HL-60 (cell line): ENCODE results near the gene ZNF423.

ENCODE experiments used
- POLR2AphosphoS5 ChIP-seq: IDR thresholded peaks from 2 replicates; pipeline ENCODE4 v1.6.1; 2012; ENCODE audit warnings: low read depth
- TF ChIP-seq, protein P1 (sequence below): IDR thresholded peaks from one replicate; pipeline ENCODE4 v1.5.1; 2011; ENCODE audit warnings: low read length, control low read depth, inconsistent platforms; ENCODE audit not compliant: insufficient read depth
- TF ChIP-seq, protein P2 (sequence below): IDR thresholded peaks from 2 replicates; pipeline ENCODE4 v1.6.1; 2012; ENCODE audit warnings: low read depth; ENCODE audit not compliant: insufficient replicate concordance

DNA sequence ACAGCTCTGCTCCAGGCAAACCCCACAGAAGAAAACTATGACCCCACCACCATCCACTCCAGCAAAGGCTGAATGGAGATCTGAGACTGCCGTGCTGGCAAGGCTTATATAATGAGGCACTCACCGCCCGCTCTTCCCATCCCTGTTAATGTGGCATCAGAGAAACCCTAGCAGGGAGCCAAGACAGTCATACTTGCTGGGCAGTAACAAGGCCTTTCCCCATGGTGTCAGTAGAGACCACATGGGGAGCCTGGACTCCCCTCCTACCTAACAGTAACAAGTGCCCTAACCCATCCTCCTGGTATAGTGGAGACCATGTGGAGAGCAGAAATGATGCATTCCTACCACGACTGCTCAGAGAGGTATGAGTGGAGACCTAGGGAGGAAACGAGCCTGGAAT is 247.1 kb downstream of the ZNF423 start:
- TF ChIP-seq, protein P1, sequence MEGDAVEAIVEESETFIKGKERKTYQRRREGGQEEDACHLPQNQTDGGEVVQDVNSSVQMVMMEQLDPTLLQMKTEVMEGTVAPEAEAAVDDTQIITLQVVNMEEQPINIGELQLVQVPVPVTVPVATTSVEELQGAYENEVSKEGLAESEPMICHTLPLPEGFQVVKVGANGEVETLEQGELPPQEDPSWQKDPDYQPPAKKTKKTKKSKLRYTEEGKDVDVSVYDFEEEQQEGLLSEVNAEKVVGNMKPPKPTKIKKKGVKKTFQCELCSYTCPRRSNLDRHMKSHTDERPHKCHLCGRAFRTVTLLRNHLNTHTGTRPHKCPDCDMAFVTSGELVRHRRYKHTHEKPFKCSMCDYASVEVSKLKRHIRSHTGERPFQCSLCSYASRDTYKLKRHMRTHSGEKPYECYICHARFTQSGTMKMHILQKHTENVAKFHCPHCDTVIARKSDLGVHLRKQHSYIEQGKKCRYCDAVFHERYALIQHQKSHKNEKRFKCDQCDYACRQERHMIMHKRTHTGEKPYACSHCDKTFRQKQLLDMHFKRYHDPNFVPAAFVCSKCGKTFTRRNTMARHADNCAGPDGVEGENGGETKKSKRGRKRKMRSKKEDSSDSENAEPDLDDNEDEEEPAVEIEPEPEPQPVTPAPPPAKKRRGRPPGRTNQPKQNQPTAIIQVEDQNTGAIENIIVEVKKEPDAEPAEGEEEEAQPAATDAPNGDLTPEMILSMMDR, result no peak
- TF ChIP-seq POLR2AphosphoS5, result no peak
- TF ChIP-seq, protein P2, sequence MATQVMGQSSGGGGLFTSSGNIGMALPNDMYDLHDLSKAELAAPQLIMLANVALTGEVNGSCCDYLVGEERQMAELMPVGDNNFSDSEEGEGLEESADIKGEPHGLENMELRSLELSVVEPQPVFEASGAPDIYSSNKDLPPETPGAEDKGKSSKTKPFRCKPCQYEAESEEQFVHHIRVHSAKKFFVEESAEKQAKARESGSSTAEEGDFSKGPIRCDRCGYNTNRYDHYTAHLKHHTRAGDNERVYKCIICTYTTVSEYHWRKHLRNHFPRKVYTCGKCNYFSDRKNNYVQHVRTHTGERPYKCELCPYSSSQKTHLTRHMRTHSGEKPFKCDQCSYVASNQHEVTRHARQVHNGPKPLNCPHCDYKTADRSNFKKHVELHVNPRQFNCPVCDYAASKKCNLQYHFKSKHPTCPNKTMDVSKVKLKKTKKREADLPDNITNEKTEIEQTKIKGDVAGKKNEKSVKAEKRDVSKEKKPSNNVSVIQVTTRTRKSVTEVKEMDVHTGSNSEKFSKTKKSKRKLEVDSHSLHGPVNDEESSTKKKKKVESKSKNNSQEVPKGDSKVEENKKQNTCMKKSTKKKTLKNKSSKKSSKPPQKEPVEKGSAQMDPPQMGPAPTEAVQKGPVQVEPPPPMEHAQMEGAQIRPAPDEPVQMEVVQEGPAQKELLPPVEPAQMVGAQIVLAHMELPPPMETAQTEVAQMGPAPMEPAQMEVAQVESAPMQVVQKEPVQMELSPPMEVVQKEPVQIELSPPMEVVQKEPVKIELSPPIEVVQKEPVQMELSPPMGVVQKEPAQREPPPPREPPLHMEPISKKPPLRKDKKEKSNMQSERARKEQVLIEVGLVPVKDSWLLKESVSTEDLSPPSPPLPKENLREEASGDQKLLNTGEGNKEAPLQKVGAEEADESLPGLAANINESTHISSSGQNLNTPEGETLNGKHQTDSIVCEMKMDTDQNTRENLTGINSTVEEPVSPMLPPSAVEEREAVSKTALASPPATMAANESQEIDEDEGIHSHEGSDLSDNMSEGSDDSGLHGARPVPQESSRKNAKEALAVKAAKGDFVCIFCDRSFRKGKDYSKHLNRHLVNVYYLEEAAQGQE, result no peak
